Epithelial cell of esophagus (primary cell): ENCODE measurements around the gene IKZF1.

Experiments
- DNase-seq: peaks from one replicate; pipeline ENCODE4 v3.0.0; 2010; ENCODE audit warnings: low read depth
- H3K4me3 ChIP-seq: 2 replicates; pipeline ENCODE4 v1.5.1; 2011; ENCODE audit warnings: mild to moderate bottlenecking, low read length, control low read depth
- CTCF ChIP-seq: IDR thresholded peaks from 2 replicates; pipeline ENCODE4 v1.5.1; 2011; ENCODE audit warnings: low read depth, mild to moderate bottlenecking, low read length, control low read depth, inconsistent platforms; ENCODE audit not compliant: insufficient read depth; ENCODE audit errors: missing control alignments

The IKZF1 gene

GRCh38 chr7:50349963-50350944, 45.7 kb downstream of the IKZF1 start:
- TF ChIP-seq CTCF: no peak
- no peak overlapping the region for H3K4me3 ChIP-seq
- DNase-seq: no peak

GRCh38 chr7:50351267-50351666, 46.8 kb downstream of the IKZF1 start:
- H3K4me3 ChIP-seq: no peak overlapping the region
- no peak for DNase-seq
- TF ChIP-seq CTCF: no peak

- no peak for TF ChIP-seq CTCF
- no peak overlapping the region for H3K4me3 ChIP-seq
- DNase-seq: no peak
These were observed 47.8 kb downstream of the IKZF1 start for GRCh38 chr7:50352282-50352681.

- DNase-seq: no peak
- no peak for TF ChIP-seq CTCF
- H3K4me3 ChIP-seq: no peak overlapping the region
These were observed 48.2 kb downstream of the IKZF1 start for GRCh38 chr7:50352751-50353150.

- no peak for TF ChIP-seq CTCF
- no peak overlapping the region for H3K4me3 ChIP-seq
- DNase-seq: no peak
These were observed 48.7 kb downstream of the IKZF1 start for GRCh38 chr7:50353201-50353600.

GRCh38 chr7:50353894-50354595, 49.5 kb downstream of the IKZF1 start:
- DNase-seq: no peak
- TF ChIP-seq CTCF: no peak
- H3K4me3 ChIP-seq: no peak overlapping the region
